GM19099 (cell line): ENCODE measurements around the gene OXNAD1.

ENCODE experiments used
- POLR2A ChIP-seq: IDR thresholded peaks from 3 replicates; pipeline ENCODE4 v1.6.1; 2011; ENCODE audit warnings: low read depth; ENCODE audit not compliant: insufficient read length; ENCODE audit errors: extremely low read depth

Gene OXNAD1

GRCh38 chr3:16319723-16320122 is 54.7 kb downstream of the OXNAD1 start:
- TF ChIP-seq POLR2A = no peak

DNA sequence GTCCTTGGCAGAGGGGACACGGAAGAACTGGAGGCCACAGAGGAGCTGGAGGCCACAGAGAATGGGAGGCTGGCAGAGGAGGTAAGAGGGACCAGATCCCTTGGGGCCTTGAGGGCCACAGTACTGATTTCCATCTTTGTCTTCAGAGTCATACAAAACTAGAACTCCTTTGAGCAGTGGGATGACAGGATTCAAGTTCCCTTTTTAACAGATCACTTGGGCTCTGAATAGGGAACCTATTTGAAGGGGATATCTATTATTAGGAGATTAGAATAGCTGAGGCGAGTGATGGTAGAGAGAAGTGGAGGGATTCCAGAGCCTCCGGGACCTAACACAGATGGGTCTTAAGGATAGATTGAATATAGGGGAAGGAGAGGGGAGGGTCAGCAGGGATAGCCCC is 55.7 kb downstream of the OXNAD1 start:
- no peak for TF ChIP-seq POLR2A

GRCh38 chr3:16322189-16322588 is 57.2 kb downstream of the OXNAD1 start:
- TF ChIP-seq POLR2A = no peak

DNA sequence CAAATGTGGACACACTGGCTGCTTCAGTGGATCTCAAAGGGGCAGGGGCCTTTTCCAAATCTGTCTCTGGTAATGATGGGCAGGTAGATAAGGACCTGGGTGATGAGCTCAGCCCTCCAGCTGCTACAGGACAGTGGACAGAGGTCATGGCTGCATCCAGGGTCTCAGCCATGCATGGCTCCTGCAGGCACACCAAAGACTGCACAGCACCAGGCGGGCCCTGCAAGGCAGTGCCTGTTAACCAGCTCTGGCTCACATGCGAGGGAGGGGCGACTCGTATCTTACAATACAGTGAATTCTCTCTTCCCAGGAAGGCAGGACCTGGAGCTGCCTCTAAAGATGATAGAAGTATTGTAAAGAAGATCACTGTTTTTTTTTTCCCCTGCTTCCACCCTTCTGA is 58.7 kb downstream of the OXNAD1 start:
- TF ChIP-seq POLR2A = no peak

DNA sequence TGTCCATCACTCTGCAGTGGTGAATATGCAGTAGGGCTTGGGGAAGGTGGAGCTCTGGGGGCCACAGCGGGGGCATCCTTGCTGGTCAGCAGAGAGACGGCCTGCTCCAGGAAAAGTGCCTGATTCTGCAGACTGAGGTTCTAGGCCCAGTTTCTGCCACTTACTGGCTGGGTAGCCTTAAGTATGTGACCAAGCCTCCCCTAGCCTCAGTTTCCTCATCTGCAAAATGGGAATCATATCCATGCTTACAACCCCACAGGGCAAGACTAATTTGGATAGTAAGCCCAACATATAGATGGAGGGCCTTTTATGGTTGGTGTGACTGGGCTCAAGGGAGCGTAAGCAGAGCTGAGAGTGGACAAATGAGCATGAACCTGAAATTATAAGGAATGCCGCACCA is 60.8 kb downstream of the OXNAD1 start:
- TF ChIP-seq POLR2A = no peak

GRCh38 chr3:16326724-16327349 is 61.8 kb downstream of the OXNAD1 start:
- no peak for TF ChIP-seq POLR2A

DNA sequence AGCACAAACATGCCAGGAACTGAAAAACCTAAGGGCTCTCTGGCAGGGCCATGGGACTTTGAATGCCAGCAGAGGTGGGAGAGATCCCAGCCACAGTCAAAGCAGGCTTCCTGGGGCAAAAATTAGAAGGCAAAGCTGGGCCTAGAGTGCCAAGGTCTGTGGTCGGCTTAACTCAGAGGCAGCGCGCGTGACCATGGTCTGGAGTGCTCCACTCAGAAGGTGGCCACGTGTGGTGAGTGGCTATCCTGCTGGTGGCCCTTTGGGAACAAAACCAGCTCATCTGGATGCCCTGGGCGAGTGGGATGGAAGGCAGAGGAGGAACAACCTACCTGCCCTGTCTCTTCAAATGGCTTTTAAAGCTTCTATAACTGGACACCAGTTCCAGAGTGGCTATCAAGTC is 63.1 kb downstream of the OXNAD1 start:
- no peak for TF ChIP-seq POLR2A

DNA sequence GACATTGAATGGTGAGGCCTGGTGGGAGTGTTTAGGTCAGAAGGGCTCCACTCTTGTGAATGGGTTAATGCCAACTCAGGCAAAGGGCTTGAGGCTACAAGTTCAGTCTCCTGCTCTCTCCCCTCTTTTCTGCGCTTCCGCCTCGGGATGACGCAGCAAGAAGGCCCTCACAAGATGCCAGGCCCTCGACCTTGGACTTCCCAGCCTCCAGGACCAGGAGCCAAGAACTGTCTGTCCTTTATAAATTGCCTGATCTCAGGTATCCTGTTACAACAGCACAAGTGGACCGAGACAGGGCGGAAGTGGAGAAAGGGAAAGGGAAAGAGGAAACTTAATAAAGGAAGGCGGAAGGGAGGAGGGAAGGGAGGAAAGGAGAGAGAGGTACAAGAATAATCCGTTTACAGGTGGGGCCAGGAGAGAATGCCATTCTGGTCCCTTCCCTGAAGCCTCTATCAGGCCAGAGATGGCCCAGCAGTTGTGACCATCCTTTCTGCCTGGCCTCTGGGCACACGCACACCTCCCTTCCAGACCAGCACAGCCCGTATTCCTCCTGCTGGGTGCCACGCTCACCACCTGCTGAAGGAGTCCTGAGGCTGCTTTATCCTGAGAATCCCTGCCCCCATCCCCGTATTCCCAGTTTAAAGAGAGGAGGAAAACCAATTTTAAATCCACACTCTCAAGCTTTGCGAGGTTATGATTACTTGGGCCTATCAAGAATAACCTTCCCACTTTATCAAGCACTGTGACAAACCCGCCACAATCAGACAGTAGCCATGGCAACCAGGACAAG is 64.2 kb downstream of the OXNAD1 start:
- no peak for TF ChIP-seq POLR2A

DNA sequence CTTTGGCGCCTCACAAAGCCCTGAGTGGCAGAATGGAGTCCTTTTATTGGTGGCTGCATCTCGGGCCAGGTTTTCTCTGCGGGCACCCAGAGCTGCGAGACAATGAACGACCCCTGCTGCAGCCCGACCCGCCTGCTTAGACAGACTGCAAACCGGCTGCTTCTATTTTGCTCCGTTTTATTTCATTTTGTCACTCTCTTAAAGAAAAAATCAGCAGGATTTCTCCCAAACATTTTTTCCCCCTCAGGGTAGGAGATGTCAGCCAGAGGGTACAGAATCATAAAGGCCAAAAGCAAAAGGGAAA is 64.8 kb downstream of the OXNAD1 start:
- no peak for TF ChIP-seq POLR2A

- no peak for TF ChIP-seq POLR2A
Observed at GRCh38 chr3:16330351-16330750, 65.3 kb downstream of the OXNAD1 start.

- TF ChIP-seq POLR2A = no peak
Observed at GRCh38 chr3:16331319-16331883, 66.4 kb downstream of the OXNAD1 start.

GRCh38 chr3:16332904-16333426 is 68.0 kb downstream of the OXNAD1 start:
- no peak for TF ChIP-seq POLR2A

DNA sequence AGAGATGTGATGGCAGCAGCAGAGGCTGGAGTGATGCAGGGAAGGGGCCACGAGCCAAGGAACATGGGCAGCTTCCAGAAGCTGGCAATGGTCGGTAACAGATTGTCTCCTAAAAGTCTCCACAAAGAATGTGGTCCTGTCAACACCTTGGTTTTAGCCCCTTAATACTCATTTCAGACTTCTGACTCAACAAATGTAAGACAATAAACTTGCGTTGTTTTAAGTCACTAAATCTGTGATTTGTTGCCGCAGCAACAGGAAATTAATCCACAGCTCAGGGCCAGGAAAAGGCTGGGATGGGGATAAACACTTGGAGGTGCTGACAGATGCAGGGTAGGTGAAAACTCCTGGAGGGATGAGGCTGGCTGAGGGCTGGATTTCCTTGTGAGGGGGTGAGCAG is 69.9 kb downstream of the OXNAD1 start:
- TF ChIP-seq POLR2A = no peak

- TF ChIP-seq POLR2A = no peak
Observed at GRCh38 chr3:16335333-16335732, 70.3 kb downstream of the OXNAD1 start.

- TF ChIP-seq POLR2A = no peak
Observed at GRCh38 chr3:16335772-16336645, 71.0 kb downstream of the OXNAD1 start.
